WERI-Rb-1 (cell line): Measurements from ENCODE around the gene MAN1C1.

Source experiments
- DNase-seq: peaks from one replicate; pipeline ENCODE4 v3.0.0-alpha.2; 2020
- H3K27ac ChIP-seq: fragments of 250-450 bp; sonication (Bioruptor Pico); 2 replicates; pipeline ENCODE4 v1.5.1; 2020; ENCODE audit warnings: mild to moderate bottlenecking, moderate library complexity
- H3K27me3 ChIP-seq: fragments of 250-450 bp; sonication (Bioruptor Pico); 2 replicates; pipeline ENCODE4 v1.5.1; 2021; ENCODE audit warnings: mild to moderate bottlenecking, low read depth, moderate library complexity; ENCODE audit not compliant: insufficient read depth, severe bottlenecking
- H3K36me3 ChIP-seq: fragments of 250-450 bp; sonication (Bioruptor Pico); 2 replicates; pipeline ENCODE4 v1.5.1; 2020; ENCODE audit warnings: mild to moderate bottlenecking, moderate library complexity
- H3K4me3 ChIP-seq: 2 replicates; pipeline ENCODE4 v1.5.1; 2011; ENCODE audit warnings: low read depth, mild to moderate bottlenecking, control low read depth, low read length
- H3K9me3 ChIP-seq: fragments of 250-450 bp; sonication (Bioruptor Pico); 2 replicates; pipeline ENCODE4 v1.5.1; 2021; ENCODE audit warnings: mild to moderate bottlenecking, moderate library complexity; ENCODE audit not compliant: severe bottlenecking
- CTCF ChIP-seq: IDR thresholded peaks from 2 replicates; pipeline ENCODE4 v1.5.1; 2011; ENCODE audit warnings: low read depth, mild to moderate bottlenecking, control low read depth, inconsistent platforms, low read length

Gene MAN1C1

GRCh38 chr1:25743164-25744139, 126.9 kb downstream of the MAN1C1 start:
- H3K27me3 ChIP-seq: no peaks in the 10 kb centered on the region
- TF ChIP-seq CTCF: no peak
- H3K27ac ChIP-seq: peak overlapping the region; percentile 95
- peak; percentile 96 for DNase-seq
- no peaks in the 10 kb centered on the region for H3K9me3 ChIP-seq
- H3K36me3 ChIP-seq: no peaks in the 10 kb centered on the region
- H3K4me3 ChIP-seq: peak overlapping the region; percentile 27

GRCh38 chr1:25744140-25744581, 127.6 kb downstream of the MAN1C1 start:
- peak overlapping the region; percentile 27 for H3K4me3 ChIP-seq
- H3K27me3 ChIP-seq: no peaks in the 10 kb centered on the region
- no peaks in the 10 kb centered on the region for H3K9me3 ChIP-seq
- peak; percentile 87 for DNase-seq
- no peaks in the 10 kb centered on the region for H3K36me3 ChIP-seq
- peak overlapping the region; percentile 95 for H3K27ac ChIP-seq
- peak; percentile 80 for TF ChIP-seq CTCF

- 0 out of 2 replicates have a peak, but pooled peaks have one; percentile 5 for TF ChIP-seq CTCF
- H3K27ac ChIP-seq: peak overlapping the region; percentile 95
- no peaks in the 10 kb centered on the region for H3K36me3 ChIP-seq
- DNase-seq: no peak
- H3K9me3 ChIP-seq: no peaks in the 10 kb centered on the region
- H3K4me3 ChIP-seq: no peak overlapping the region
- no peaks in the 10 kb centered on the region for H3K27me3 ChIP-seq
These were observed 128.2 kb downstream of the MAN1C1 start for GRCh38 chr1:25744636-25745425.

- no peaks in the 10 kb centered on the region for H3K27me3 ChIP-seq
- TF ChIP-seq CTCF: no peak
- H3K27ac ChIP-seq: no peak overlapping the region
- H3K4me3 ChIP-seq: no peak overlapping the region
- no peak for DNase-seq
- no peaks in the 10 kb centered on the region for H3K9me3 ChIP-seq
- no peaks in the 10 kb centered on the region for H3K36me3 ChIP-seq
These were observed 129.9 kb downstream of the MAN1C1 start for GRCh38 chr1:25746299-25747045.

GRCh38 chr1:25747046-25747719, 130.6 kb downstream of the MAN1C1 start:
- no peak for DNase-seq

More at GRCh38 chr1:25747046-25747719, 130.6 kb downstream of the MAN1C1 start:
- TF ChIP-seq CTCF: no peak
- Histone ChIP-seq H3K9me3 (no peaks in the 10 kb centered on the region), H3K27ac (peak overlapping the region; percentile 25; the same call in 1 of the 2 replicates), H3K4me3 (no peak overlapping the region), H3K36me3 (no peaks in the 10 kb centered on the region), H3K27me3 (no peaks in the 10 kb centered on the region)
